ENCODE results near the gene PLCB3.
A peak's percentile ranks its signal among the peaks of the same experiment; 100 is the strongest.
"Not testable (repeated sequence)": the region's sequence is repeated elsewhere in the genome, so short reads cannot be mapped to it uniquely, and the experiment has no call there.

The PLCB3 gene

DNA sequence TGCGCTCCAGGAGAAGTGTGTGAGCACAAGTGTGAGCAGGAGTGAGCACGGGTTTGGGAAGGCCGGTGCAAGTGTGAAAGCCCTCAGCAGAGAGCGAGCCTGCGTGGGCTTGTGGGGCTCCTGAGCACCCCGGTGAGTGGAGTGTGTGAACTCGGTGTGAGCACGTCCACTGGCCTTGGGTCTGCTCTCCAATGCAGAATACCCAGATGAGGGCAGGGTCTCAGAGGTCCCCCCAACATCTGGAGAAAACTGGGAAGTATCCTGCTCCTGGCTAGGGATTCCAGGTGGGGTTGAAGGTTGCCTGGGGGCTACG, 55.2 kb downstream of the PLCB3 start:
- no peak for DNase-seq

DNA sequence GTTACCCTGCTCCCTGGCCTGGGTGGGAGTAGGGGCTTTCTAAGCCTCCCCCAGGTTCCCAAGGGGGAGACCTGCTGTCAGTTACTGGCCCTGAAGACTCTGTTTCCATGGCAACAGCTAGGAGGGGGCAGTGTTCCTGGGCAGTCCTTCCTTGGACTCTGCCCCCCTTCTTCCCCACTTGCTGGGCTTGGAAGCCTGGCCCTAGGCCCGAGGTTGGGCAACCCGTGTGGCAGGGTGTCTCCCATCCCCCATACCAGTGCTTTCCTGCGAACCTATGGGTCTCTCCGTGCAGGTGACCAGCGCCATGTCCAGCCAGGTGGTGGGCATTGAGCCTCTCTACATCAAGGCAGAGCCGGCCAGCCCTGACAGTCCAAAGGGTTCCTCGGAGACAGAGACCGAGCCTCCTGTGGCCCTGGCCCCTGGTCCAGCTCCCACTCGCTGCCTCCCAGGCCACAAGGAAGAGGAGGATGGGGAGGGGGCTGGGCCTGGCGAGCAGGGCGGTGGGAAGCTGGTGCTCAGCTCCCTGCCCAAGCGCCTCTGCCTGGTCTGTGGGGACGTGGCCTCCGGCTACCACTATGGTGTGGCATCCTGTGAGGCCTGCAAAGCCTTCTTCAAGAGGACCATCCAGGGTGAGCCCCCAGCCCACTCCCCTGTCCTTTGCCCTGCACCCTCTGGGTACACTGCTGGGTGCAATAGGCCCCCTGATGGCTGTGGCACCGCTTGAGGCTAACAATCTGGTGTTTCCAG, 55.7 kb downstream of the PLCB3 start:
- DNase-seq = peak in 1 of 2 experiments; percentile 30

DNA sequence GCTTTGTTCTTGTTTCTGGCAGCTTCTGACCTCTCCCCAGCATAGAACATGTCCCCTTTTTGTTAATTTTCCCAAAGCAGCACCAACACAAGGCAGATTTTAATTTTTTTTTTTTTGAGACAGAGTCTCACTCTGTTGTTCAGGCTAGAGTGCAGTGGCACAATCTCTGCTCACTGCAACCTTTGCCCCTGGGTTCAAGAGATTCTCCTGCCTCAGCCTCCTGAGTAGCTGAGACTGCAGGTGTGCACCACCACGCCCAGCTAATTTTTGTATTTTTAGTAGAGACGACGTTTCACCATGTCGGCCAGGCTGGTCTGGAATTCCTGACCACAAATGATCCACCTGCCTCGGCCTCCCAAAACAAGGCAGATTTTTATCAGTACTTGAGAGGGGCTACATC, 56.5 kb downstream of the PLCB3 start:
- DNase-seq = not testable (repeated sequence)

DNA sequence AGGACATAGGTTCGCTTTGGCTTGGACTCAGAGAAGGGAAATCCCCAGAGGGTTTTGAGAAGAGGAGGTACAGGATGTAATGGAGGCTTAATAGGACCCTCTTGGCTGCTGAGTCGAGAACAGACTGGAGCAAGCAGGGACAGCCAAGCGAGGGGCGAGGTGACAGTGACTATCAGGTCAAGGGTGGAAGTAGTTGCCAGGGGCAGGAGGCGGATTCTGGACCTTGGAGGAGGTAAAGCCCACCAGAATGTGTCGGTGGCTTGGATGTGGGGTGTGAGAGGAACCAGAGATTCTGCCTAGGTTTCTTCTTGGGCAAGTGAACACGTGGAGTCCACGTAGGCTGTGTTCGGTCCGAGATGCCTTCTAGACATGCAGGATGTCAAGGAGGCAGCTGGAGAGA, 61.6 kb downstream of the PLCB3 start:
- no peak for DNase-seq

DNA sequence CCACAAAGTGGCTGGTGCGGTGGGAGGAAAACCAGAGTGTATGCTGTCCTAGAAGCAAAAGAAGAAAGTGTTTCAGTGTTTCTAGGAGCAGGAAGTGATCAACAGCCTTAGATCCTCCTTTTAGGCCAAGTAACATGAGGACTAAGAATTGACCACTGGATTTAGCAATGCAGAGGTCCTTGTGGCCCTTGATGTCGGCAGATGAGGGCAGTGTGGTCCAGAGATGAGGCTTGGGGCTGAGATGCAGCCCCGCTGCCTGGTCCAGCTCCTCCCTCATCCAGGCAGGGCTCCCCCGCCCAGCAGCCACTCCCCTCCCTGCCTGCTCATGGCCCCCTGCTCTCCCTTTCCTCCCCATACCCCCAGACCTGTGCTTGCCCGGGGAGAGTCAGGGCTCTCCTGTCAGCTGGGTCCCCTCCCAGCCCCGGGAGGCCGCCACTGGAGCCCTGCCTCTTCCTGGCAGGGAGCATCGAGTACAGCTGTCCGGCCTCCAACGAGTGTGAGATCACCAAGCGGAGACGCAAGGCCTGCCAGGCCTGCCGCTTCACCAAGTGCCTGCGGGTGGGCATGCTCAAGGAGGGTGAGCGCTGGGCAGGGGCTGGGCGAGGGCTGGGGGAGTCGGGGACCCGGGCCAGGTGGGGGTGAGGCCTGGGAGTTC, 62.3 kb downstream of the PLCB3 start:
- no peak for DNase-seq

DNA sequence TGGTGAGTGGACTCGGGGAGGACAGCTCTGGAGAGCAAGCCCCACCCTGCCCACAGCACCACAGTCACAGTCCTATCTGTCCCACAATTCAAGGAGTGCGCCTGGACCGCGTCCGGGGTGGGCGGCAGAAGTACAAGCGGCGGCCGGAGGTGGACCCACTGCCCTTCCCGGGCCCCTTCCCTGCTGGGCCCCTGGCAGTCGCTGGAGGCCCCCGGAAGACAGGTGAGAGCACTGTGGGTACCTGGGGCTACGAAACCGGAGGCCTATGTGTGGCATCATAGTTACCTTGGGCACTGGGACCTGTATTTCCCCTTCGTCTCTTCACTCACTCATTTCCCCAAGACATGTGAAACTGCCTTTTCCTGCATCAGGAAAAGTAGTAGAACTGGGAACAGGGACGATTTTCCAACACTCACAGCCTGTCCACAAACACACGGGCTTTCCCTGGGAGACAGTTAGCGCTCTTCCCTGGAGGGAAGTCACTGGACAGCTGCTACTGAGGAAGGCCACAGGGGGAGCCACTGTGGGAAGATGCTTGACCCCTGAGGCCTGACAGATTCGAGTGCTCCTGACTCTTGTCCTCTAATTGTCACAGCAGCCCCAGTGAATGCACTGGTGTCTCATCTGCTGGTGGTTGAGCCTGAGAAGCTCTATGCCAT, 62.9 kb downstream of the PLCB3 start:
- DNase-seq = no peak

DNA sequence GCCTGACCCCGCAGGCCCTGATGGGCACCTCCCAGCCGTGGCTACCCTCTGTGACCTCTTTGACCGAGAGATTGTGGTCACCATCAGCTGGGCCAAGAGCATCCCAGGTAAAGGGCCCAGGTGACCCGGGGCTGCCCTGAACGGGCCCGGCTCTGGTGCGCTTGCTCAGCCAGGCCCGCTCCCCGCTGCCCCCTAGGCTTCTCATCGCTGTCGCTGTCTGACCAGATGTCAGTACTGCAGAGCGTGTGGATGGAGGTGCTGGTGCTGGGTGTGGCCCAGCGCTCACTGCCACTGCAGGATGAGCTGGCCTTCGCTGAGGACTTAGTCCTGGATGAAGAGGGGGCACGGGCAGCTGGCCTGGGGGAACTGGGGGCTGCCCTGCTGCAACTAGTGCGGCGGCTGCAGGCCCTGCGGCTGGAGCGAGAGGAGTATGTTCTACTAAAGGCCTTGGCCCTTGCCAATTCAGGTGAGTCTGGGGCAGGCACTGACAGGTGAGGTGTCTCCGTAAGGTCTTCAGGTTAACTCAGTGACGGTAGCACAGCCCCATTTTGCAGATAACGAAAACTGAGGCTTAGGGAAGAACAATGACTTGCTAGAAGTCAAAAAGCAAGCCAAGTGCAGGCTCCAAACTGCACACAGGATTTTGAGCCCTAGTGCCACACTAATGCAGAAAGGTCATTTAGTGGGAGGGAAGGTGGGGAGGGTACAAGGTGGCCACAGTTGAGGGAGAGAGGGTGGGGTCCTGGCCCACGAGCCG, 63.7 kb downstream of the PLCB3 start:
- DNase-seq = no peak

DNA sequence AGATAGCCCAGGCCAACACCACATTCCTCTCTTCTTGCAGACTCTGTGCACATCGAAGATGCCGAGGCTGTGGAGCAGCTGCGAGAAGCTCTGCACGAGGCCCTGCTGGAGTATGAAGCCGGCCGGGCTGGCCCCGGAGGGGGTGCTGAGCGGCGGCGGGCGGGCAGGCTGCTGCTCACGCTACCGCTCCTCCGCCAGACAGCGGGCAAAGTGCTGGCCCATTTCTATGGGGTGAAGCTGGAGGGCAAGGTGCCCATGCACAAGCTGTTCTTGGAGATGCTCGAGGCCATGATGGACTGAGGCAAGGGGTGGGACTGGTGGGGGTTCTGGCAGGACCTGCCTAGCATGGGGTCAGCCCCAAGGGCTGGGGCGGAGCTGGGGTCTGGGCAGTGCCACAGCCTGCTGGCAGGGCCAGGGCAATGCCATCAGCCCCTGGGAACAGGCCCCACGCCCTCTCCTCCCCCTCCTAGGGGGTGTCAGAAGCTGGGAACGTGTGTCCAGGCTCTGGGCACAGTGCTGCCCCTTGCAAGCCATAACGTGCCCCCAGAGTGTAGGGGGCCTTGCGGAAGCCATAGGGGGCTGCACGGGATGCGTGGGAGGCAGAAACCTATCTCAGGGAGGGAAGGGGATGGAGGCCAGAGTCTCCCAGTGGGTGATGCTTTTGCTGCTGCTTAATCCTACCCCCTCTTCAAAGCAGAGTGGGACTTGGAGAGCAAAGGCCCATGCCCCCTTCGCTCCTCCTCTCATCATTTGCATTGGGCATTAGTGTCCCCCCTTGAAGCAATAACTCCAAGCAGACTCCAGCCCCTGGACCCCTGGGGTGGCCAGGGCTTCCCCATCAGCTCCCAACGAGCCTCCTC, 64.6 kb downstream of the PLCB3 start:
- not testable (repeated sequence) for DNase-seq

DNA sequence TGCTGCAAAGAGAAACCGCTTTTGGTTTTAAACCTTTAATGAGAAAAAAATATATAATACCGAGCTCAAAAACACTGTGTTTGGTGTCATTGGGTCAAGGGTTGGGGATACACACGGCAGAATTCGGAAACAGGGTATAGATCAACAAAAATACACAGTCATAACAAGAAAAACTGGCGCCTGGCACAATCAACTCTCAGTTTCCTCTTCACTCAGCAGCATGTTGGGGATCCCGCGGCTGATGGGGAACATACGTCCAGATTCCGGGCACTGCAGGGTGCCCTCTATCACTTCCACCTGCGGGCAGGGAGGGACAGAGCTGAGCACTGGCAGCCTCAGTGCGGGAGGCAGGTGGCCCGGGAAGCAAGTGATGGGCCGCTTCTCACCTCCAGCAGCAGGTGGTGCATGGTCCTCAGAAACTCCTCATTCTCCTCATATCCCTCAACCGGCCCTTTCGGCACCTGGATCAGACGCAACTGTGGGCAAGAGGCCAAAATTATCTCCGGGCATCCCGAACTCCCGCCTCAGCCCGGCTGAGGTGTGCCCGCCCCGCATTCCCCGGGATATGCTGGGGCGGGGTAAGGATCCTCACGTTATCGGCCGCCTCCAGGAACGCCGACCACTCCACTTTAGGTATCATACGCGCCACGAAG, 65.5 kb downstream of the PLCB3 start:
- DNase-seq = peak; percentile 52 to 62

DNA sequence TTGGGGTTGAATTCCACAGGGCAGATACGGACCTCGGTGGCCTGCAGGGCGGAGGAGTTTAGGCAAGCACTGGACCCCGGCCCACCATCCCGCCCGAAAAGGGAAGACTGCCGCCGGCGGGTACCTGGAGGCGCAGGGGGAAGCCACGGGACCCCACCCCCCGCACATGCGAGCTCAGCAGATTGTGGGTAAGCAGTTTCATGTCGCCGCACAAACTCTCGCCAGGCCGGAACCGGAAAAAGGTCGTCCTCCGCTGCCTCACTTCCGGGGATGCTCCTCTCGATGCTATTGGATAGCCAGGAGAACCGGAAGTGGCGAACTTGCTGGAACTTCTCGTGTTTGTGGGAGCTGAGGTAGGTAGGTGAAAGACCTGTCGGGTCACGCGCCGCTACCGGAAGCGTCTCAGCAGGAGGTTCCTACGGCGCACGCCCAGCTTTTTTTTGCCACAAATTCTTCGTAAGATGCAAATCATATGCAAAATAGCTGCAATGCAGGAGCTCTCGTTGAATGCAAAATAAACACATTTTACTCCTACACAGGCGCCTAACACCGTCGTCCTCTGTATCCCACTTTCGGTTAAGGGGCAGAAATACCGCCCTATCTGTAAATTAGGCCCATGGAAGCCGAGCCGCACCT, 66.1 kb downstream of the PLCB3 start, which contains the start of gene TRMT112:
Gene TRMT112 (minus strand): TSS at position 235 of the 636 bp plus-strand sequence. CDS start 33 bp downstream, at position 202.
- DNase-seq = peak; percentile 100

DNA sequence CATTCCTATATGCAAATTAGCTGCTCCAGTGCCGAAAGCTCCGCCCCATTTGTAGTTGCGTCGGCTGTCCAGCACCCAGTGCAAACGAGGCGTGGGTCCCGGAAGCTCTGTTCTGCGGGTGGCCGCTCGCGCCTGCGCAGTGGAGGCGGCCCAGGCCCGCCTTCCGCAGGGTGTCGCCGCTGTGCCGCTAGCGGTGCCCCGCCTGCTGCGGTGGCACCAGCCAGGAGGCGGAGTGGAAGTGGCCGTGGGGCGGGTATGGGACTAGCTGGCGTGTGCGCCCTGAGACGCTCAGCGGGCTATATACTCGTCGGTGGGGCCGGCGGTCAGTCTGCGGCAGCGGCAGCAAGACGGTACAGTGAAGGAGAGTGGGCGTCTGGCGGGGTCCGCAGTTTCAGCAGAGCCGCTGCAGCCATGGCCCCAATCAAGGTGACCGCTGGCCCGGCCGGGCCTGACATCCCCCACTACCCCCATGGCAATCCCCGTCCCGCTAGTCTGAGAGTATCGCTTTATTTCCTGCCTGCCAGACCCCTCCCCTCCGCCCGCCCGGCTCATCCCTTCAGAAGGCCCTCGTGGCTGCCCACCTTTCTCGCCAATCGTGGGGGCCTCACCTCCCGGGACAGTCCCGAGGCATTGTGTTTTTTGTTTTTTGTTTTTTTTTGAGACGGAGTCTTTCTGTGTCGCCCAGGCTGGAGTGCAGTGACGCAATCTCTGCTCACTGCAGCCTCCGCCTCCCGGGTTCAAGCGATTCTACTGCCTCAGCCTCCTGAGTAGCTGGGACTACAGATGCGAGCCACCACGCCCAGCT, 66.8 kb downstream of the PLCB3 start, which contains the start of gene PRDX5:
Gene PRDX5 (plus strand): TSS at position 161 of the 805 bp plus-strand sequence. CDS start 95 bp downstream, at position 256.
- peak; percentile 98 to 99 for DNase-seq

Data from NCI-H526 (cell line).